HEK293T (cell line): Measurements from ENCODE around the gene ULK1.

Experiments used
- ARNT ChIP-seq: fragments of 450-650 bp; IDR thresholded peaks from 2 replicates; pipeline ENCODE4 v1.6.1; 2017; ENCODE audit warnings: mild to moderate bottlenecking
- BHLHE40 ChIP-seq: fragments of 450-650 bp; IDR thresholded peaks from 2 replicates; pipeline ENCODE4 v1.6.1; 2016; ENCODE audit warnings: mild to moderate bottlenecking, moderate library complexity, borderline replicate concordance
- CTBP1 ChIP-seq: fragments of 450-650 bp; IDR thresholded peaks from 2 replicates; pipeline ENCODE4 v1.6.1; 2016; ENCODE audit warnings: borderline replicate concordance
- ELF4 ChIP-seq: fragments of 450-650 bp; IDR thresholded peaks from 2 replicates; pipeline ENCODE4 v1.6.1; 2017; ENCODE audit warnings: antibody characterized with exemption
- FOXK2 ChIP-seq: fragments of 450-650 bp; IDR thresholded peaks from 2 replicates; pipeline ENCODE4 v1.6.1; 2016; ENCODE audit warnings: mild to moderate bottlenecking
- HDGF ChIP-seq: fragments of 450-650 bp; IDR thresholded peaks from 2 replicates; pipeline ENCODE4 v1.6.1; 2017; ENCODE audit warnings: antibody characterized with exemption, borderline replicate concordance
- L3MBTL2 ChIP-seq: fragments of 450-650 bp; conservative IDR thresholded peaks from 2 replicates; pipeline ENCODE4 v1.6.1; 2016; ENCODE audit warnings: mild to moderate bottlenecking
- SP1 ChIP-seq: fragments of 450-650 bp; IDR thresholded peaks from 2 replicates; pipeline ENCODE4 v1.6.1; 2017
- SUZ12 ChIP-seq: fragments of 450-650 bp; IDR thresholded peaks from 2 replicates; pipeline ENCODE4 v1.6.1; 2016; ENCODE audit warnings: mild to moderate bottlenecking
- ZNF384 ChIP-seq: fragments of 450-650 bp; IDR thresholded peaks from 2 replicates; pipeline ENCODE4 v1.6.1; 2016

GRCh38 chr12:131897276-131897675 is 2.9 kb downstream of the ULK1 start:
- TF ChIP-seq HDGF (no peak), CTBP1 (no peak), ZNF384 (no peak), SUZ12 (no peak), ELF4 (no peak), ARNT (no peak), FOXK2 (no peak), SP1 (no peak), L3MBTL2 (no peak), BHLHE40 (no peak)
